Measurements from ENCODE around the gene MAD1L1.
A peak's percentile ranks its signal among the peaks of the same experiment; 100 is the strongest.
"Not testable (repeated sequence)": the region's sequence is repeated elsewhere in the genome, so short reads cannot be mapped to it uniquely, and the experiment has no call there.

The MAD1L1 gene

GRCh38 chr7:1838911-1839531 lies 393.7 kb downstream of the MAD1L1 start:
- DNase-seq = not testable (repeated sequence)

GRCh38 chr7:1838544-1838872 lies 394.2 kb downstream of the MAD1L1 start:
- not testable (repeated sequence) for DNase-seq

- DNase-seq = not testable (repeated sequence)
These were observed 394.8 kb downstream of the MAD1L1 start for GRCh38 chr7:1837696-1838543.

GRCh38 chr7:1831933-1832535 lies 400.7 kb downstream of the MAD1L1 start:
- not testable (repeated sequence) for DNase-seq

GRCh38 chr7:1831471-1831870 lies 401.3 kb downstream of the MAD1L1 start:
- DNase-seq = not testable (repeated sequence)

- DNase-seq = not testable (repeated sequence)
These were observed 403.1 kb downstream of the MAD1L1 start for GRCh38 chr7:1829668-1830067.

GRCh38 chr7:1829111-1829510 lies 403.6 kb downstream of the MAD1L1 start:
- no peak for DNase-seq

- not testable (repeated sequence) for DNase-seq
These were observed 404.6 kb downstream of the MAD1L1 start for GRCh38 chr7:1828170-1828569.

GRCh38 chr7:1827521-1827981 lies 405.2 kb downstream of the MAD1L1 start:
- DNase-seq = not testable (repeated sequence)

- DNase-seq = not testable (repeated sequence)
These were observed 405.8 kb downstream of the MAD1L1 start for GRCh38 chr7:1826931-1827330.

GRCh38 chr7:1825897-1826741 lies 406.6 kb downstream of the MAD1L1 start:
- DNase-seq = no peak

- DNase-seq = not testable (repeated sequence)
These were observed 407.2 kb downstream of the MAD1L1 start for GRCh38 chr7:1825647-1825896.

GRCh38 chr7:1824882-1825646 lies 407.7 kb downstream of the MAD1L1 start:
- not testable (repeated sequence) for DNase-seq

GRCh38 chr7:1824151-1824881 lies 408.4 kb downstream of the MAD1L1 start:
- DNase-seq = peak; percentile 44 to 47

GRCh38 chr7:1823376-1824150 lies 409.2 kb downstream of the MAD1L1 start:
- DNase-seq = no peak

- no peak for DNase-seq
These were observed 413.4 kb downstream of the MAD1L1 start for GRCh38 chr7:1819259-1819841.

GRCh38 chr7:1818575-1819258 lies 414.0 kb downstream of the MAD1L1 start:
- no peak for DNase-seq

- DNase-seq = no peak
These were observed 415.6 kb downstream of the MAD1L1 start for GRCh38 chr7:1817061-1817712.

GRCh38 chr7:1816451-1816850 lies 416.3 kb downstream of the MAD1L1 start:
- not testable (repeated sequence) for DNase-seq
